HCT116 (cell line): Measurements from ENCODE around the gene NUP43. TPM values are rescaled to one million over a fixed set of nuclear protein-coding genes. Genes with fewer than 3 reads are reported as not detected.

Experiments used
- ATAC-seq: fragments of 200-7000 bp; cut with Tn5 transposase; 2 replicates; pipeline ENCODE4 v1.9.1; 2020; ENCODE audit warnings: mild to moderate bottlenecking, moderate library complexity
- BruUV-seq: library from RNA; stranded (reverse); fragments of 400-500 nt; replicated peaks from 2 replicates; lab custom pipeline; 2021; lab: Mats Ljungman, UMichigan
- CTCF ChIA-PET: fragments of 300-600 bp; sonication (Branson Sonifier 250); formaldehyde crosslinking; loops from one replicate; lab custom pipeline; 2021; ENCODE audit warnings: antibody characterized with exemption; lab: Charles Lee
- POLR2A ChIA-PET: fragments of 300-600, 350-600 bp; sonication (Branson Sonifier 250); formaldehyde crosslinking; loops from one replicate; lab custom pipeline; 2021; ENCODE audit warnings: antibody characterized with exemption; lab: Charles Lee
- RAD21 ChIA-PET, 2 experiments: fragments of 300-600 bp; sonication (Branson Sonifier 250); formaldehyde crosslinking; loops; one replicate each; lab custom pipeline; 2023; ENCODE audit warnings: low total read pairs in 2 of 2; ENCODE audit not compliant: uncharacterized antibody in 2 of 2, unreplicated experiment in 2 of 2, low non-redundant PET in 1 of 2; lab: Charles Lee
- DNase-seq: peaks from one replicate; pipeline ENCODE4 v3.0.0-alpha.2; 2010; ENCODE audit warnings: low read depth, low spot score
- H2AFZ ChIP-seq: fragments of 200-600 bp; shearing (Covaris generic), sonication (generic); 2 replicates; pipeline ENCODE4 v1.6.1; 2017; ENCODE audit warnings: low read depth, mixed run types, mixed read lengths, antibody characterized with exemption, low read length; ENCODE audit not compliant: poor library complexity, severe bottlenecking
- H3K27ac ChIP-seq: 2 replicates; pipeline ENCODE4 v1.5.1; 2012; ENCODE audit warnings: low read depth, low read length
- H3K27me3 ChIP-seq: fragments of 200-600 bp; sonication (generic); 2 replicates; pipeline ENCODE4 v1.6.1; 2016; ENCODE audit warnings: mixed run types, low read length, mixed read lengths; ENCODE audit not compliant: insufficient read depth
- H3K36me3 ChIP-seq, 2 experiments: fragments of 200-500 bp in 1 of 2; fragments of 200-600 bp in 1 of 2; sonication (Bioruptor generic) in 1 of 2; sonication (generic) in 1 of 2; 2 replicates each; pipeline versions ENCODE4 v1.5.1 to v1.6.1; 2014 to 2016; ENCODE audit warnings: low read length in 2 of 2, inconsistent platforms in 1 of 2, mixed read lengths in 1 of 2, mixed run types in 1 of 2; ENCODE audit not compliant: insufficient read depth in 2 of 2, control insufficient read depth in 1 of 2
- H3K4me1 ChIP-seq, 2 experiments: fragments of 200-600 bp in 1 of 2; sonication (generic) in 1 of 2; 2 replicates each; pipeline versions ENCODE4 v1.5.1 to v1.6.1; 2012 to 2017; ENCODE audit warnings: low read length in 2 of 2, inconsistent platforms in 1 of 2, mild to moderate bottlenecking in 1 of 2, mixed read lengths in 1 of 2, mixed run types in 1 of 2, moderate library complexity in 1 of 2; ENCODE audit not compliant: insufficient read depth in 2 of 2, control insufficient read depth in 1 of 2
- H3K4me2 ChIP-seq: fragments of 200-600 bp; sonication (generic); 2 replicates; pipeline ENCODE4 v1.6.1; 2017; ENCODE audit warnings: mixed run types, low read length, mixed read lengths
- H3K4me3 ChIP-seq, 2 experiments: fragments of 200-600 bp in 1 of 2; sonication (generic) in 1 of 2; replicated peaks in 1 of 2; 2 replicates each; pipeline ENCODE4 v1.5.1; 2011 to 2016; ENCODE audit warnings: low read length in 2 of 2, control low read depth in 1 of 2, low read depth in 1 of 2, mild to moderate bottlenecking in 1 of 2, mixed read lengths in 1 of 2, mixed run types in 1 of 2
- H3K79me2 ChIP-seq: fragments of 200-600 bp; sonication (generic); 2 replicates; pipeline ENCODE4 v1.6.1; 2017; ENCODE audit warnings: mild to moderate bottlenecking, mixed run types, low read length, moderate library complexity, mixed read lengths; ENCODE audit not compliant: insufficient read depth
- H3K9ac ChIP-seq: fragments of 200-600 bp; sonication (generic); 2 replicates; pipeline ENCODE4 v1.6.1; 2016; ENCODE audit warnings: low read length, mixed read lengths
- H3K9me2 ChIP-seq: fragments of 200-600 bp; sonication (generic), shearing (Covaris generic); 2 replicates; pipeline ENCODE4 v1.6.1; 2017; ENCODE audit warnings: mixed run types, mild to moderate bottlenecking, moderate library complexity; ENCODE audit not compliant: insufficient read depth
- H3K9me3 ChIP-seq, 2 experiments: fragments of 200-500 bp in 1 of 2; fragments of 200-600 bp in 1 of 2; sonication (Bioruptor generic) in 1 of 2; sonication (generic) in 1 of 2; 2 replicates each; pipeline ENCODE4 v1.6.1; 2014 to 2017; ENCODE audit warnings: low read length in 2 of 2, mixed read lengths in 2 of 2, inconsistent platforms in 1 of 2, low read depth in 1 of 2, mild to moderate bottlenecking in 1 of 2, mixed run types in 1 of 2, moderate library complexity in 1 of 2; ENCODE audit not compliant: control insufficient read depth in 1 of 2, insufficient read depth in 1 of 2
- H4K20me1 ChIP-seq: fragments of 200-600 bp; sonication (generic), shearing (Covaris generic); 2 replicates; pipeline ENCODE4 v1.6.1; 2017; ENCODE audit warnings: mixed run types, mild to moderate bottlenecking, moderate library complexity; ENCODE audit not compliant: insufficient read depth
- ATF3 ChIP-seq: IDR thresholded peaks from 2 replicates; pipeline ENCODE4 v1.6.1; 2012
- CBX3 ChIP-seq: IDR thresholded peaks from 2 replicates; pipeline ENCODE4 v1.6.1; 2012; ENCODE audit warnings: low read depth
- CTCF ChIP-seq, 3 experiments: fragments of 200-600 bp in 1 of 3; sonication (generic) in 1 of 3; IDR thresholded peaks in 2 of 3; conservative IDR thresholded peaks in 1 of 3; 2 replicates each; pipeline ENCODE4 v1.5.1; 2012 to 2017; ENCODE audit warnings: low read depth in 2 of 3, low read length in 2 of 3, antibody characterized with exemption in 1 of 3, borderline replicate concordance in 1 of 3, control low read depth in 1 of 3, mild to moderate bottlenecking in 1 of 3, mixed read lengths in 1 of 3, mixed run types in 1 of 3, moderate library complexity in 1 of 3; ENCODE audit not compliant: insufficient read depth in 1 of 3
- EZH2 ChIP-seq: fragments of 200-600 bp; sonication (generic); IDR thresholded peaks from 2 replicates; pipeline ENCODE4 v1.6.1; 2017; ENCODE audit warnings: antibody characterized with exemption, mixed run types
- FOSL1 ChIP-seq: IDR thresholded peaks from 2 replicates; pipeline ENCODE4 v1.6.1; 2012; ENCODE audit warnings: low read depth
- JUND ChIP-seq: IDR thresholded peaks from 2 replicates; pipeline ENCODE4 v1.6.1; 2012
- POLR2A ChIP-seq: IDR thresholded peaks from 2 replicates; pipeline ENCODE4 v1.7.0; 2011; ENCODE audit warnings: borderline replicate concordance; ENCODE audit not compliant: insufficient read depth, insufficient read length; ENCODE audit errors: extremely low read depth
- REST ChIP-seq: IDR thresholded peaks from 2 replicates; pipeline ENCODE4 v1.6.1; 2012; ENCODE audit warnings: low read depth
- SIN3A ChIP-seq: IDR thresholded peaks from 2 replicates; pipeline ENCODE4 v1.6.1; 2012; ENCODE audit warnings: low read depth
- SRF ChIP-seq: IDR thresholded peaks from 2 replicates; pipeline ENCODE4 v1.6.1; 2012; ENCODE audit warnings: low read depth
- ZNF274 ChIP-seq: fragments of 200-500 bp; sonication (Bioruptor generic); IDR thresholded peaks from 2 replicates; pipeline ENCODE4 v1.6.1; 2014; ENCODE audit warnings: mild to moderate bottlenecking, low read depth, low read length, inconsistent platforms
- intact Hi-C: fragments of 100-400 bp; cut with micrococcal nuclease; formaldehyde crosslinking; loops from 2 replicates; pipeline ENCODE4 v1.10.0; 2022
- total RNA-seq: library from RNA; stranded (reverse); gene quantifications from one replicate; pipeline ENCODE4 v1.2.1, GENCODE V29; 2021; ENCODE audit not compliant: unreplicated experiment

NUP43 gene
- total RNA-seq, 1 experiment from 2014 or later = 51.0 TPM

GRCh38 chr6:149699150-149699549 is 47.2 kb downstream of the NUP43 start:
- H3K9ac ChIP-seq = no peak overlapping the region
- no peak overlapping the region for H3K4me3 ChIP-seq
- DNase-seq = no peak
- ChIA-PET CTCF (no interaction called here), RAD21 (no interaction called here), POLR2A (no interaction called here)
- H3K9me2 ChIP-seq = no peaks in the 10 kb centered on the region
- no peak overlapping the region for H3K27ac ChIP-seq
- ATAC-seq = peak; percentile 60
- H3K79me2 ChIP-seq = peaks cover 99% of the 10 kb centered on the region
- no peaks in the 10 kb centered on the region for H3K9me3 ChIP-seq
- no peaks in the 10 kb centered on the region for H3K27me3 ChIP-seq
- no TSS peak for BruUV-seq
- peak in 2 of 3 experiments; percentile 32 to 37; a peak in 3 of 6 replicates for TF ChIP-seq CTCF (IDR thresholded peaks at IDR 0.05 in 2 of 3, conservative IDR thresholded peaks at IDR 0.05 in 1 of 3; ENCODE audit: borderline replicate concordance in 1 of 3, insufficient read depth in 1 of 3, low read depth in 2 of 3, low read length in 2 of 3)
- TF ChIP-seq POLR2A = no peak
- TF ChIP-seq FOSL1 = no peak
- TF ChIP-seq ZNF274 = no peak
- TF ChIP-seq EZH2 = no peak
- TF ChIP-seq ATF3 = no peak
- TF ChIP-seq SIN3A = no peak
- H4K20me1 ChIP-seq = peaks cover 15% of the 10 kb centered on the region; the same call in 1 of the 2 replicates
- H3K4me2 ChIP-seq = no peak overlapping the region
- H2AFZ ChIP-seq = no peak overlapping the region
- intact Hi-C loops = no loop called here
- H3K36me3 ChIP-seq = peaks cover 7 to 11% of the 10 kb centered on the region in 2 experiments; a peak in 2 of 4 replicates
- no peaks in the 10 kb centered on the region for H3K4me1 ChIP-seq

GRCh38 chr6:149698175-149698574 is 48.2 kb downstream of the NUP43 start:
- Histone ChIP-seq H3K79me2 (peaks cover 96% of the 10 kb centered on the region), H3K4me3 (no peak overlapping the region), H4K20me1 (peaks cover 10% of the 10 kb centered on the region; the same call in 1 of the 2 replicates), H3K4me2 (no peak overlapping the region), H2AFZ (no peak overlapping the region), H3K4me1 (no peaks in the 10 kb centered on the region), H3K36me3 (peaks cover 9 to 11% of the 10 kb centered on the region in 2 experiments; a peak in 2 of 4 replicates), H3K9ac (no peak overlapping the region), H3K9me3 (no peaks in the 10 kb centered on the region), H3K27me3 (no peaks in the 10 kb centered on the region), H3K9me2 (no peaks in the 10 kb centered on the region), H3K27ac (no peak overlapping the region)
- no TSS peak for BruUV-seq
- intact Hi-C loops = no loop called here
- DNase-seq = no peak
- POLR2A ChIA-PET = no interaction called here
- RAD21 ChIA-PET = no interaction called here
- CTCF ChIA-PET = no interaction called here
- ATAC-seq = no peak
- TF ChIP-seq SIN3A (no peak), POLR2A (no peak), JUND (no peak), SRF (no peak), REST (no peak), CBX3 (no peak), CTCF (IDR thresholded peaks at IDR 0.05 in 2 of 3, conservative IDR thresholded peaks at IDR 0.05 in 1 of 3; ENCODE audit: borderline replicate concordance in 1 of 3, insufficient read depth in 1 of 3, low read depth in 2 of 3, low read length in 2 of 3) (no peak), ZNF274 (no peak)
